NCI-H2029 (cell line): ENCODE data around the gene GPR37L1.
"Not testable (repeated sequence)": the region's sequence is repeated elsewhere in the genome, so short reads cannot be mapped to it uniquely, and the experiment has no call there.

Source experiments
- DNase-seq: peaks from one replicate; lab custom pipeline; 2025; lab: John Stamatoyannopoulos, UW

The GPR37L1 gene

DNA sequence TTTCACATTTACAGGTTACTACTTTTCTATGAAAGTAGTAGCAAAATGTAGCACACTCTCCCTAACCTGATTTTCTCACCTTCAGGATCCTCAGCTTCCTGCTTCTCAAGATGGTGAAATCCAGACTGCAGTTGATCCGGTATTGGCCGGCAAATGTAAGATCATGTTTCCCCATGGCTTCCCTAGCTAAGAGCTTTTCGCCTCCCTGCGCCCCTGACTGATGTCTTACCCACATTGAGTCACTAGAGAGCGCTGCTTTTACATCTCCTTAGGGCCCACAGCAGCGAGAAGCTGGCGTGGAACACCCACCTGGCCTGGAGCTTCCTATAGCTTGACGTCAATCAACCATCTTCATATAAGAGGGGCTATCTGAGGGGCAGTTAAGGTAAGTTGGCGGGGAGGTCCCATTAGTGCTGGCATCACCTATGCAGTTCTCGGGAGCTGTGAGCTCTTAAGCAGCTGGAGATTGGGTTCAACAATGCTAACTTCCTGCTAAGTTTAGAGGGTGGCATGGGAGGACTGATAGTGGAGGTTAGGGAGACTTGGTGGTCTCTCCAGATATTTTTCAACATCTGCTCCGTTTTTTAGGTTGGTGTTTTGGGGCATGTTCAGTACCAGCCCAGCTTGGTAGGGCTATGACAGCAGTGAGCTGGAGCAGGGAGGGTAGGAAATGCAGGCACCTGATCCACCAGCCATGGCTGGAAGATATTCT lies 32.2 kb downstream of the GPR37L1 start:
- peak; percentile 58 for DNase-seq

- peak; percentile 45 for DNase-seq
Measured at GRCh38 chr1:202155478-202156021, 32.8 kb downstream of the GPR37L1 start.

DNA sequence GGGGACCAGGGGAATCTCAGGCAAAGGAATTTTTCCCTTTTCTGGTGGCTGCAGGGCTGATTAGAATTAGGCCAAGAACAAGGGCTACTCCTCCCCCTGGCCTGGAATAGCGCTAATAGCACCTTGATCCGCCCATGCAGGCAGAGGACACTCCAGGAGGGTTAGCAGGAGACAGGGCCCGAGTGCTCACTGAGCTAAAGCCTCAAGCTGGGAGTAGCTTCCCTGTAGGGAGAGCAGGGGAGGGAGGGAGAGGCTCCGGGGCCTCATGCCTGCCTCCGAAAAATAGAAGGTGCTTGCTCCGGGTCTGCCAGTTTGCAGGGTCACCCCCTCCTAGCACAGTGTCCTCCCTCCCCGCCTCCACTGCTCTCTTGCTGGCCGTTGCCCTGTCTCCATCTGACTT lies 33.9 kb downstream of the GPR37L1 start:
- no peak for DNase-seq

DNA sequence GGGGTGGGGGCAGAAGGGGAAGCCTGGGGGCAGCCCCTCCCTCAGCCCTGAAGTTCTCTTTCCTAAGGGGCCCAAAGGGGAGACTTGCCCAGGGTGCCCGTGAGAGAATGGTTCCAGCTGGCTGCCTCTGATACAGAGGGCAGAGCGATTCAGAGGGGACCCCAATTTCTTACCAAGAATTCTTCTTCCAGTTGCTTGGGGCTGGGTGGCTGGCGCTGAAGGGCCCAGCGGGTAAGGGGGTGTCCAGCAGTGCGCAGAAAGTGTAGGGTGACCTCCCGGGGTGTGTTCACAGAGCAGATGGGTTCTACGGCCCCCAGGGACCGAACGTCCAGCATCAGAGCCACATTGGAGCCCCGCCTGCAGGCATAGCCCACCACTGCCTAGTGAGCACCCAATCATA lies 35.2 kb downstream of the GPR37L1 start:
- DNase-seq, result no peak

GRCh38 chr1:202158810-202159533 lies 36.3 kb downstream of the GPR37L1 start:
- no peak for DNase-seq

DNA sequence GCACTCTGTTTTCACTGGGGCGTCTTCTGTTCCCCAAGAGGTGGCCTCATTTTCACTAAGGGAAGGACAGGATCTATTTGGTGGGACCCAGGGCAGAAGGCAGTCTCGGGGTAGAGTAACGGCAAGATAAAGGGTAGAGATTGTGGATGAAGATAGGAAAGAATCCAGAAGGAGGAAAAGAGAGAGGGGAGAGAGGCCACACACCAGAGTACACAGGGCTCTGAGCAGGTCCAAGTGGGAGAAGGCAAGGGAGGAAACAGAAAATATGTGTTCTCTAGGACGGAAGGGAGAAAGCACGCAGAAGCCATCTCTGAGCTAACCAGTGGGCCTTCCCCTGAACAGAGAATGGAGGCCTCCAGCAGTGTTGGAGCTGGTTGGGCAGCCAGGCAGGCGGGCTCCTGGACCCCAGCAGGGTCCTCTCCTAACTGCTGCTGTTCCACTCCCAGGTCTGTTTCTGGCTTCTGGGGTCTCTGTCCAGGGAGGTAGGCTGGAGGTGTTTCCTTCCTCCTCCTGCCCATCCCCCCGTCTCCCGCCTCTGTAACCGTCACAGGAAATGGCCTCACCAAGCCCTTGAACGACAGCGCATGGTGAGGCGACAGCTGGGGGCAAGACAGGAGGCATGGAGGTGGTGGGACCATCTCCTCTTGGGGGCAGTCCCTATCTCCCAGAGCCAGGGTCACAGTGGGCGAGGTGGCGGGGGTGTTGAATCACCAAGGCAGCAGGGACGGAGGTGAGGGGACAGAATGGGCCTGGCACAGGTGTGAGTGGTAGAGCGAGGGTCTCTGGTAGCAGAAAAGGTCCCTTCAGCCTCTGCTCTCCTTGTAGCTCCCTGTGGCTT lies 37.0 kb downstream of the GPR37L1 start:
- no peak for DNase-seq

GRCh38 chr1:202160377-202160940 lies 37.7 kb downstream of the GPR37L1 start, which contains the start of gene PTPN7:
PTPN7 (minus strand) TSS chr1:202160602; CDS start chr1:202159402, 1,200 bp downstream.
- DNase-seq, result no peak

GRCh38 chr1:202161151-202162046 lies 38.7 kb downstream of the GPR37L1 start:
- DNase-seq, result no peak

- no peak for DNase-seq
Measured at GRCh38 chr1:202162047-202162417, 39.3 kb downstream of the GPR37L1 start.

DNA sequence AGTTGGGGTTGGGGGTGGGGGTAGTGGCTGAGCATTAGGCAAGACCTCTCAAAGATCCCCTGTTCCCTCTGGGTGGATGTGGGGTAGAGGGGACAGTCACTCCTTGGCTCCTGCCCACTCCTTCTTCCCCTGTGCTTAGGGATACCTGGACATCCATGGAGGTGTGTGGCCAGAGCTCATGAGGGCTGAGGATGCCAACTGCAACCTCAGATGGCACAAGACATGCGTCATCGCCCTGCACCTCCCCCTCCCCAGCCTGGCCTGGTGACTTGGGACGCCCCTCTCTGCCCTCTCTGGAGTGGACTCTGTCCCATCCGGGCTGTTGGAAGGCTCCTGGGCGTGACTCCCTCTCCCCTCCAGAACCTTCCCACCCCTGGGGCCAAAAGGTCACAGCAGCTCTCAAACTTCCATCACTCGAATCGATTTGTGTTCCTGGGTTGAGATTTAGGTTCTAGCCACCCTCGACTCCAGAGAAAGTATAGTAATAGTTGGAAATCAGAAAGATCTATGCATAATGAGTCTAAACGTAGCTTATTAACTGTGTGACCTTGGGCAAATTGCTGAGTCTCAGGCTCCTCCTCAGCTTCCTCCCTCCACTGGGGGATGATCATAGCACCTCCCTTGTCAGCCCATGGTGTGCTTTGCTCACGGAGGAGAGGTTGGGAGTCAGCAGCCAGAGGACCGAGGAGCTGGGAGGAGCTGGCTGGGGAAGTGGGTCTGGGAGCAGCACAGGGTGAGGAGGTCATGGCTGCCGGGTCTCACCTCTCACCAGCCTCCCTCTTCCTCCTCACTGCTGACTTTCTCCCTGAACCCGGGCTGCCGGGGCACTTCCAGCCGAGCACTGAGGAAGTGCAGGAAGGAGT lies 39.9 kb downstream of the GPR37L1 start:
- DNase-seq, result no peak

GRCh38 chr1:202163281-202164270 lies 40.9 kb downstream of the GPR37L1 start:
- no peak for DNase-seq

DNA sequence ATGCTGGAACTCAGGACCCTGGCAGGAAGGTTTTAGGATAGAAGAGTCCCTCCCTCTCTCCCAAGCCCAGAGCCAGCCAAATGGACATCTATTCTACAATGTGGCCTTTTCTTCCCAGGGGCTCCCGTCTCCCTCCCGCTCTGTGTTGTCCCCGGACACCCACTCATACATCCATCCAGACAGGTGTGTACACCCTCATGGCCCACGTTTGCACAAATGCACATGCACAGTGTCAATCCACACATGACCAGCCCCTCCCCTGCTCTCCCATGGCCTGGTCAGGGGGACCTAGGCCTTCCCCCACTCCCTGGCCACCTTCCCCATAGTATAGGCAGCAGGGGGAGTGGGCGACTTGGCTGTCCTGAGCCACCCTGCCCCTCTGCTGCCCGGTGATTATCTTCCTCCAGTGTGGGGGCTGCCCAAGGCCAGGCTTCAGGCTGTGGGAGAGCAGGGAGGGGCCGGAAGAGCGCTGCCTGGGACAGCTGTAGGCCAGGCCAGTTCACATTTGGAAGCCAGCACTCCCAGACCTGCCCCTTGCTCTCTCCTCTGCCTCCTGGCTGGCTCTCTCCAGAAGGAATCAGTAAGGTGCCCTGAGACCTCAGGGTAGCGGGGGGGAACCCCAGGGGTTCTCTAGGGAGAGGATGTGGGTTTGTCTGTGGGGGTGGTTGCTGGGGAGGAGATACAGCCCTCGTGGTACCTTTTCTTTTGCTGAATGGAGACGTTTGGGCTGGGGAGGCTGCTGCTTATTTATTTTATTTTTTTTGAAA lies 41.7 kb downstream of the GPR37L1 start:
- DNase-seq, result no peak

- no peak for DNase-seq
Measured at GRCh38 chr1:202165267-202165941, 42.7 kb downstream of the GPR37L1 start.

DNA sequence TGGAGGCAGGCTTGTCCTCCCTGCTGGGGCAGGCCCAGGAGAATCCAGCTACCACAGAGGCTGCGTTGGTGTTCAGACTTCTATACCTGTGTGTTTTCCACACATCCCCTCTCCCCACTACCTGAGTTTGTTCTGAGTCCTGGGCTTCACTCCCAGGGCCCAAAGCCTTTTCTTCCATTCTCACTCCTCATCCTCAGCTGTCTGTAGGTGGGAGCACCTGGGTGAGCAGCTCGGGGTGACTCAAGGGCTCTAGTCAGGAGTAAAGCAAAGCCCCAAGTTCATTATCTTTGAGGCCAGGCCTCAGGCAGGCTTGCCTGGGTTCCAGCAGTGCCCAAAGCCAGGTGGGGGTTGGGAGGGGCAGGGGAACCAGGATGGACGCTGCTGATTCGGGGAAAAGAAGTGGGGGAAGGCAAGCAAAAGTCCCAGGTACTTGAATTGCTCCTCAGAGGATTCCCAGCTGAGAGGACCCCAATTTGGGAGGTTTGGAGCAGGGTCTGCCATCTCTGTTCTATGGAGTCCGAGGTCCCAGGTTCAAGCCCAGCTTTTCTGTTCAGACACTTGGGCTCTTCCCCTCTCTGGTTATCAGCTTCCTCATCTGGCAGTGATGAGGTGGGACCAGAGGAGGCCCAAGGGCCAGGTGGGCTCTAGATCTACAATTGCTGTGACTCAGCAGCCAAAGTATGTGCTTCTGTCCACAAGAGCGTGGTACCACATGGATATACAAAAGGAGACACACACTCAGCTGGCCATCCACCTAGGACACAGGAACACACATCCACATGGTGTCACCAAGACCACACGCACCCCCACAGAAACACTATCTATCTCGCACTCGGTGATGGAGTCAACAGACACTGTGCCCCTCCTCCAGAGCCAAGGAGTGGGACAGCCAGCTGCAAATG lies 43.5 kb downstream of the GPR37L1 start:
- DNase-seq, result no peak

DNA sequence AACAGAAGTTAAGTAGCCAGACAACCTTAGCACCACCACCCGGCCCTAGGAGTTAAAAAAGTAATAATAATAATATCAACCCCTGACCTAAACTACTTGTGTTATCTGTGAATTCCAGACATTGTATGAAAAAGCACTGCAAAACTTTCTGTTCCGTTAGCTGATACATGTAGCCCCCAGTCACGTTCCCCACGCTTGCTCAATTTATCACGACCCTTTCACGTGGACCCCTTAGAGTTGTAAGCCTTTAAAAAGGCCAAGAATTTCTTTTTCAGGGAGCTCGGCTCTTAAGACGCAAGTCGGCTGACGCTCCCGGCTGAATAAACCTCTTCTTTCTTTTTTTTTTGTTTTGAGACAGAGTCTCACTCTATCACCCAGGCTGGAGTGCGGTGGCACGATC lies 44.3 kb downstream of the GPR37L1 start:
- DNase-seq, result not testable (repeated sequence)

- peak; percentile 38 for DNase-seq
Measured at GRCh38 chr1:202167708-202168415, 45.1 kb downstream of the GPR37L1 start.
